Glomerular visceral epithelial cell (primary cell): ENCODE results near the gene BMERB1.
"Not testable (repeated sequence)": the region's sequence is repeated elsewhere in the genome, so short reads cannot be mapped to it uniquely, and the experiment has no call there.

Source experiments
- DNase-seq: peaks from one replicate; pipeline ENCODE4 v3.0.0-alpha.2; 2016; ENCODE audit errors: extremely low spot score

Gene BMERB1

GRCh38 chr16:15425861-15426260 lies 8.5 kb upstream of the BMERB1 start:
- no peak for DNase-seq

- no peak for DNase-seq
Measured at GRCh38 chr16:15426796-15427195, 7.6 kb upstream of the BMERB1 start.

- DNase-seq = peak; percentile 41
Measured at GRCh38 chr16:15427648-15428239, 6.6 kb upstream of the BMERB1 start.

- DNase-seq = not testable (repeated sequence)
Measured at GRCh38 chr16:15430884-15431283, 3.5 kb upstream of the BMERB1 start.

- DNase-seq = no peak
Measured at GRCh38 chr16:15434079-15434424, 336 bp upstream of the BMERB1 start.

- no peak for DNase-seq
Measured at GRCh38 chr16:15435216-15435864, 952 bp downstream of the BMERB1 start.

GRCh38 chr16:15439102-15439501 lies 4.7 kb downstream of the BMERB1 start:
- DNase-seq = no peak

- no peak for DNase-seq
Measured at GRCh38 chr16:15439521-15439920, 5.1 kb downstream of the BMERB1 start.

GRCh38 chr16:15440852-15441251 lies 6.5 kb downstream of the BMERB1 start:
- DNase-seq = no peak

GRCh38 chr16:15442140-15442539 lies 7.8 kb downstream of the BMERB1 start:
- DNase-seq = not testable (repeated sequence)

GRCh38 chr16:15443753-15444152 lies 9.4 kb downstream of the BMERB1 start:
- DNase-seq = no peak

- DNase-seq = no peak
Measured at GRCh38 chr16:15444264-15444663, 9.9 kb downstream of the BMERB1 start.

GRCh38 chr16:15445450-15445849 lies 11.1 kb downstream of the BMERB1 start:
- no peak for DNase-seq

- DNase-seq = no peak
Measured at GRCh38 chr16:15446901-15447300, 12.5 kb downstream of the BMERB1 start.

- DNase-seq = no peak
Measured at GRCh38 chr16:15450624-15451023, 16.2 kb downstream of the BMERB1 start.

- DNase-seq = no peak
Measured at GRCh38 chr16:15451098-15451731, 16.8 kb downstream of the BMERB1 start.

GRCh38 chr16:15452246-15452855 lies 18.0 kb downstream of the BMERB1 start:
- no peak for DNase-seq

GRCh38 chr16:15453296-15453695 lies 18.9 kb downstream of the BMERB1 start:
- not testable (repeated sequence) for DNase-seq

GRCh38 chr16:15454933-15455332 lies 20.5 kb downstream of the BMERB1 start:
- not testable (repeated sequence) for DNase-seq

- DNase-seq = no peak
Measured at GRCh38 chr16:15457400-15457799, 23.0 kb downstream of the BMERB1 start.

GRCh38 chr16:15457958-15458357 lies 23.6 kb downstream of the BMERB1 start:
- DNase-seq = no peak

GRCh38 chr16:15459791-15460190 lies 25.4 kb downstream of the BMERB1 start:
- no peak for DNase-seq

GRCh38 chr16:15460601-15461000 lies 26.2 kb downstream of the BMERB1 start:
- DNase-seq = no peak
